ENCODE data around the gene ASTN2. TPM values are rescaled to one million over a fixed set of nuclear protein-coding genes. Genes with fewer than 3 reads are reported as not detected.
A peak's percentile ranks its signal among the peaks of the same experiment; 100 is the strongest.

The ASTN2 gene
- total RNA-seq, 1 donor = 5.6 TPM

DNA sequence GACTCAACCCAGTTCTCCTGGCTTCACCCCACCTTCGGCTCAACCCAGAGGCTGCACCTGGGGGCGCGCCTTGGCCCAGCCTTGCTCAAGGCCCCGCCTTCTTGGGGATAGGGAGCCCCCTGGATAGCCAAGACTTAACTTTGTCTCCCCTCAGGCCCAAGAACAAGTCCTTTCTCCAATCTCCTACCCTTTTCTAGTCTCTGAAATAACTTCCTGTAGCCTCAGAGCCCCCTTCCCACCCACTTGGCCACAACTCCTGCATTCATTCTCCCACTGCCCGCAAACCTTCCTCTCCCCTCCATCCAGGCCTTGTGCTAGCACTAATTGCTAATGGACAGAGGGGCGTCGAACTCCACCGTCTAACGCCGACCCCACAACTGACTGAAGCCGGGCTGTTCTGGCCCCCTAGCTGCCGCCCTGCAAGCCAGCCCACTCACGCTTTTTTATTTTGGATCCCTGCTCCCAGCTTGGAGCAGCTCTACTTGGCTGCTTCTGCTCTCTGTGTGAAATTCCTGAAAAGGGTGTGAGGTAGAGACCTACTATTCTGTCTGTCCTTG, 579 bp upstream of the ASTN2 start:
- H3K4me3 ChIP-seq (ENCODE audit: low read depth, low read length) = no peak overlapping the region
- TF ChIP-seq, protein P1, sequence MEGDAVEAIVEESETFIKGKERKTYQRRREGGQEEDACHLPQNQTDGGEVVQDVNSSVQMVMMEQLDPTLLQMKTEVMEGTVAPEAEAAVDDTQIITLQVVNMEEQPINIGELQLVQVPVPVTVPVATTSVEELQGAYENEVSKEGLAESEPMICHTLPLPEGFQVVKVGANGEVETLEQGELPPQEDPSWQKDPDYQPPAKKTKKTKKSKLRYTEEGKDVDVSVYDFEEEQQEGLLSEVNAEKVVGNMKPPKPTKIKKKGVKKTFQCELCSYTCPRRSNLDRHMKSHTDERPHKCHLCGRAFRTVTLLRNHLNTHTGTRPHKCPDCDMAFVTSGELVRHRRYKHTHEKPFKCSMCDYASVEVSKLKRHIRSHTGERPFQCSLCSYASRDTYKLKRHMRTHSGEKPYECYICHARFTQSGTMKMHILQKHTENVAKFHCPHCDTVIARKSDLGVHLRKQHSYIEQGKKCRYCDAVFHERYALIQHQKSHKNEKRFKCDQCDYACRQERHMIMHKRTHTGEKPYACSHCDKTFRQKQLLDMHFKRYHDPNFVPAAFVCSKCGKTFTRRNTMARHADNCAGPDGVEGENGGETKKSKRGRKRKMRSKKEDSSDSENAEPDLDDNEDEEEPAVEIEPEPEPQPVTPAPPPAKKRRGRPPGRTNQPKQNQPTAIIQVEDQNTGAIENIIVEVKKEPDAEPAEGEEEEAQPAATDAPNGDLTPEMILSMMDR (IDR thresholded peaks at IDR 0.05; ENCODE audit: insufficient read depth, low read length) = no peak
- DNase-seq (ENCODE audit: low read depth) = no peak

DNA sequence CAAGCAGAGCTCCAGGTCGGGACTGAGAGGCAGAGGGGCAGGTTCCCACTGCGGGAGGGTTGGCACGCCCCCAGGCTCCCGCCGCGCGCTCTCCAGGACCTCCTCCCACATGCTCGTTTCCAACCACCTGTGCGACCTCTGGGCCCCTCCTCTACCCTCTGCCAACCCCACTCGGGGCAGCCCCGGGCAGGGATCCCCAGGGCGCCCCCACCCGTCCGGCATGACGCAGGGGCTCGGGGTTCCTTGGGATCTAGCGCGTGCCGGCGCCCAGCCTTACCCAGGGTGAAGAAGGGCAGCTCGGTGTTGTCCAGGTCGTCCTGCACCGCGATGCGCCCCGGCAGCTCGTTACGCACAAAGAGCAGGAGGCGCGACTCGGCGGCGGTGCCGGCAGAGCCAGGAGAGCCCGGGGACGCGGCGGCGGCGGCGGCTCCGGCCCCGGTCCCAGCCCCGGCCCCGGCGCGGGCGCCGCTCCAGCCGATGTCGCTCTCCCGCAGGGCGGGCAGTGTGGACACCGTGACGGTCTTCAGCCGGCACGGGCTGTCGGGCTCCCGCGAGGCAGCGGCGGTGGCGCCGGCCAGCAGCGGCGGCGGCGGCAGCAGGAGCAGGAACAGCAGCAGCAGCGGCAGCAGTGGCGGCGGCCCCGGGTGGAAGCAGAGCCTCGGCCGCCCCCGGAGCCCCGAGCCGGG, 494 bp downstream of the ASTN2 start:
- DNase-seq (ENCODE audit: low read depth) = peak; percentile 1
- peak overlapping the region; percentile 44 for H3K4me3 ChIP-seq (ENCODE audit: low read depth, low read length)
- TF ChIP-seq, protein P1 (IDR thresholded peaks at IDR 0.05; ENCODE audit: insufficient read depth, low read length) = no peak

- H3K4me3 ChIP-seq (ENCODE audit: low read depth, low read length) = no peak overlapping the region
- TF ChIP-seq, protein P1 (IDR thresholded peaks at IDR 0.05; ENCODE audit: insufficient read depth, low read length) = no peak
- DNase-seq (ENCODE audit: low read depth) = no peak
Measured at GRCh38 chr9:117413346-117414219, 1.3 kb downstream of the ASTN2 start.

DNA sequence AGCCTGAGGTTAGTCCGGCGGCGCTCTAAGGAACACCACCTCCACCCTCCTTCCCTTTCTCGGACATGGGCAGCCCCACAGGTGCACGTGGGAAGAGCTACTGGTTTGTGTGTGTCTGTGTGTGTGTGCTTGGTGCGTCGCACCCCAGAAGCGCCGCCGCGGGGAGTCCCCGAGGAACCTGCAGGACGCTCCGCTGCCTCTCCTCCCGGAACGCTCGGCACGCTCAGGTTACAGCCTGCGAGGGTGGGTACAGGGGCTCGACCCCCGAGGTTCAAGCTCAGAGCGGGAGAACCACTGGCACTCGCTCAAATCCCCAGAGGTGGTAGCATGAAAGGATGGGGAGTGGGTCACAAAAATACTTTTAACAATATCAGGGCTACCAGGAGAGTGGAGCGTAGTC, 2.0 kb downstream of the ASTN2 start:
- TF ChIP-seq, protein P1 (IDR thresholded peaks at IDR 0.05; ENCODE audit: insufficient read depth, low read length) = no peak
- no peak for DNase-seq (ENCODE audit: low read depth)
- no peak overlapping the region for H3K4me3 ChIP-seq (ENCODE audit: low read depth, low read length)

DNA sequence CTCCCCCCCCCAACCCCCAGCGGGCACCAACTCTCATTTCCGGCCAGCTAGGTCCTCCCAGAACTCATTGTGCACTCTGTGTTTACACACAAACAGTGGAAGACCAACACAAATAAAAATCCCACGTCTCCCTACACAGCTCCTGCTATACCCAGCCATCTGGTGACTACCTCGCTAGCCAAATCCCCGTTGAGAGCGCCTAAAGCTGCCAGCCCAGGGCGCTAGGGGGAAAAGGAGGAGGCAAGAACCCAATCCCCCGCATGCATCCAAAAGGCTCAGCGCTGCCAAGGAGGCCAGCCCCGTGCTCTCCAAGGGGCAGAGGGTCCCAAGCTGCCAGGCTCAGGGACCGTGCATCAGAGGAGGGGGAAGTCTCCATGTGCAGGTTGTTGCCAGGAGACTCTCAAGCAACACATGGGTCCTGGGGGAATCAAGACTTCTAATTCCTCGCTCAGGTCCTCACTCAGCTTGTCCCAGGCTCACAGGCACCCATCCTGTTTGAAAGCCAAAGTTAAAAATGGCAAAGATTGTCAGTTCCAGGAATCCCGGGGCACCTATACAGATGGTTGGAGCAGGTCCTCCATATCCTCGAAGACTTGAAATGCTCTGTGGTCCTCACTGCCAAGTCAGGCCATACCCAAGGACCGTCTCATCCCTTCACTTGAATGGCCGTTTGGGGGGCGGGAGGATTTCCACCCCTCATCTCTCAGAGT, 2.7 kb downstream of the ASTN2 start:
- no peak for DNase-seq (ENCODE audit: low read depth)
- TF ChIP-seq, protein P1 (IDR thresholded peaks at IDR 0.05; ENCODE audit: insufficient read depth, low read length) = no peak
- no peak overlapping the region for H3K4me3 ChIP-seq (ENCODE audit: low read depth, low read length)

DNA sequence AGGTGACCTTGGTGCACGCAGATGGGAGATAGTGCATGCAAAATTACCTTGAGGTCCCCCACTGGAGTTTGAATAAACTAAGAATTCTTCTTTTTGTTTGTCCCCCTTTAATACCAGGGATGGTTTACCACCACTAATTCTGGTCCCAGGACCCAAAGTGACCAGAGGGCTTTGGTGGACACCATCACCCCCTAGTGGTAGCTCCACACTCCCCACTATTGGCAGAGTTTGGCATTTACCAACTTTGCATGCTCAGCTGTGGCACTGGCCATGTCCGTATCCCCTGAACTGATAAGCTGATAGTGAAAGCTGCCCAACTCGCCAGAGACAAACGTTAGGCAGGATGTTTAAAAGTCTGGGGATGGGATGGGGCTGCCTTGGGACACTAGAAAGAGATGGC, 3.3 kb downstream of the ASTN2 start:
- DNase-seq (ENCODE audit: low read depth) = peak; percentile 0
- TF ChIP-seq, protein P1 (IDR thresholded peaks at IDR 0.05; ENCODE audit: insufficient read depth, low read length) = peak; percentile 27
- no peak overlapping the region for H3K4me3 ChIP-seq (ENCODE audit: low read depth, low read length)

All from fibroblast of the aortic adventitia (primary cell).